ENCODE measurements around the gene DRD1.

DNA sequence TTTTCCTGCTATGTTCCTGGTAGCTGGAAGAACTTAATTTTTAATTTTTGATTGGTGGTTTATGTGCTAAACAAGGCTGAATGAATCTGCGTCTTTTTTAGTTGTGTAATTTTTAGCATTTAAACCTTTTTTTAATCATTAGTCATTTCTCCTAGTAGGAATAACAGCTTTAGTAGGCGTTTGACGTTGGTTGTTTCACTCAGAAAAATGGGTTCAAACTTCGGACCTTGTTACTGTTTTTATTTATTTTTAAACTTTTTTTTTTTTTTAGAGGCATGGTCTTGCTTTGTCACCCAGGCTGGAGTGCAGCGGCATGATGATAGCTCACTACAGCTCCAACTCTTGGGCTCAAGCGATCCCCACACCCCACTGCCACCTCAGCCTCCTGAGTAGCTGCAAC, 47.2 kb upstream of the DRD1 start:
- TF ChIP-seq, protein P1, sequence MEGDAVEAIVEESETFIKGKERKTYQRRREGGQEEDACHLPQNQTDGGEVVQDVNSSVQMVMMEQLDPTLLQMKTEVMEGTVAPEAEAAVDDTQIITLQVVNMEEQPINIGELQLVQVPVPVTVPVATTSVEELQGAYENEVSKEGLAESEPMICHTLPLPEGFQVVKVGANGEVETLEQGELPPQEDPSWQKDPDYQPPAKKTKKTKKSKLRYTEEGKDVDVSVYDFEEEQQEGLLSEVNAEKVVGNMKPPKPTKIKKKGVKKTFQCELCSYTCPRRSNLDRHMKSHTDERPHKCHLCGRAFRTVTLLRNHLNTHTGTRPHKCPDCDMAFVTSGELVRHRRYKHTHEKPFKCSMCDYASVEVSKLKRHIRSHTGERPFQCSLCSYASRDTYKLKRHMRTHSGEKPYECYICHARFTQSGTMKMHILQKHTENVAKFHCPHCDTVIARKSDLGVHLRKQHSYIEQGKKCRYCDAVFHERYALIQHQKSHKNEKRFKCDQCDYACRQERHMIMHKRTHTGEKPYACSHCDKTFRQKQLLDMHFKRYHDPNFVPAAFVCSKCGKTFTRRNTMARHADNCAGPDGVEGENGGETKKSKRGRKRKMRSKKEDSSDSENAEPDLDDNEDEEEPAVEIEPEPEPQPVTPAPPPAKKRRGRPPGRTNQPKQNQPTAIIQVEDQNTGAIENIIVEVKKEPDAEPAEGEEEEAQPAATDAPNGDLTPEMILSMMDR (conservative IDR thresholded peaks at IDR 0.05; ENCODE audit: low read depth in 2 of 2) = no peak
- no peak for TF ChIP-seq ZNF114 (CRISPR knock-in tag; IDR thresholded peaks at IDR 0.05)
- no peak for TF ChIP-seq JUNB (IDR thresholded peaks at IDR 0.05; ENCODE audit: unreplicated experiment)
- no peak for TF ChIP-seq EZH2 (IDR thresholded peaks at IDR 0.05; ENCODE audit: low read depth, unreplicated experiment)
- TF ChIP-seq EZH2phosphoT487 (IDR thresholded peaks at IDR 0.05; ENCODE audit: unreplicated experiment) = no peak
- no peak for TF ChIP-seq REST (IDR thresholded peaks at IDR 0.05; ENCODE audit: unreplicated experiment)
- TF ChIP-seq POLR2AphosphoS5 (IDR thresholded peaks at IDR 0.05; ENCODE audit: low read depth) = no peak
- TF ChIP-seq CREB1 (CRISPR knock-in tag; IDR thresholded peaks at IDR 0.05; ENCODE audit: low read depth) = no peak
